ENCODE results near the gene GAP43. TPM values are rescaled to one million over a fixed set of nuclear protein-coding genes. Genes with fewer than 3 reads are reported as not detected.

The GAP43 gene
- total RNA-seq, 1 donor from 2014 or later: 46.5 TPM

DNA sequence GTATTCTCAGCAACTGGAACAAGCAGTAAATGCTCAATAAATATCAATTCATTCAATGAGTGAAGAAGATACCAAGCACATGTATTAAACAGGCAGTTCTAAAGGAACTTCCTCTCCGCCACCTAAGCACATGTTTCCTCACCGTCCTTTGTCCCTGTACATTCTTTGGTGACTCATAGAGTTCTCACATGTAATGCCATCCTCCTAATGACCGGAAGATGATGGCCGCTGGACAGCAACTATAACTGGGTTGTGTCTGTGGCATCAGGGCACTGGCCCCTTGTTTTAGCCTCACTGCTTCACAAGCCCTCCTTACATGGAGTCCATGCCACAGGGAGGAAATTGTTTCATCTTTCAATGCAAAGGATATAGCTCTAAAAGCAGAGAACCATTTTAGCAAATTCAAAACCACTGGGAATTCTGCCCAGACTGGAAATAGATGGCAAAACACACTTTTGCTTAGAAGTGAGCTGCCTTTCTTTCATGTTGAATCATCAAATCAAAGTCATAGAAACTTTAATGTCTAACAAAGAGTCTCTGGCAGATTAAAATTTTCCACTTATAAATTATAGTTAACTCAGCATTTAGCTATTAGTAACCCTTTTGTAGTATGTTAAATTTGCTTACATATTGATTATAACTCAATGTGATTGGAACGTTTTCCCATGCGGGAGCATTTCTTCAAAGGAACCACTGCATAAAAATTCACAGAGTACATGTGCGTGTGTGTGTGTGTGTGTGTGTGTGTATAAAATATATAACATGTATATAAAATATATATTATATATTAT is 74.1 kb downstream of the GAP43 start:
- H3K36me3 Mint-ChIP-seq: no peaks in the 10 kb centered on the region
- H3K4me3 Mint-ChIP-seq: no peak overlapping the region
- no peaks in the 10 kb centered on the region for H3K27me3 Mint-ChIP-seq
- no peaks in the 10 kb centered on the region for H3K9me3 Mint-ChIP-seq
- no peak overlapping the region for H3K27ac Mint-ChIP-seq
- DNase-seq (ENCODE audit: extremely low spot score, unreplicated experiment): no peak
- H3K4me1 Mint-ChIP-seq (ENCODE audit: unreplicated experiment): peaks cover 14% of the 10 kb centered on the region
- TF ChIP-seq CTCF (conservative IDR thresholded peaks at IDR 0.05): no peak

DNA sequence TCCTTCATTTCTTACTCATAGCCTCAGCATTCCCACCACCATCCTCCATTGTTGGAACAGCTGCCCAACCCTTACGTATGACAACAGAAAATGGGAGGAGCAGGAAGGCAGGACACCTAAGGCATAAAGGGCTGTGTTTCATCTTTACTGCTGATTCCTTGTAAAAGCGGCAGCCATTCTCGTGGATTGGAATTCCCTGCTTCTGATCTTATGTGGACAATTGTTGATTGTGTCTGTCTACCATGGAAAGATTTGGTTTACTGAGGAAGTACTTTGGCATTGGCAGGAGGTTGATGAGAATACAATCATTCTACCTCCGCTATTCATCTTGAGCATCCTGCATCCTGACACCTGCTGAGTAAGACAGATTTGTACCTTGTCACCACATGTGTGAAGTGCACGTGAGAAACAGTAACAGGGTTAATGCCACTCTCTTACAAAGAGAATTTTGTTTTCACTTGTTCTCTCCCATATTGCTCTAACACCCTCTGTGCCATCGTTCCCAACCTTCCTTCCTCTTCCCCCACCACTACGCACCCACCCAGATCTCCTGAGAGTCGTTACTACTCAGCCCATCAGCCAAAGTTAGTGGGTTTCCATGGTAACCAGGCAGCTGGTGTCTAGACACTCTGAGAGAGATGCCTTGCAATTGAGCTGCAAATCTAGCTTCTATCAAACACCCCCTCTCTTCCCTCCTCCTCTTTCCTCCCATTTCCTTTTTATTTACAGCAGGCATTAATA is 75.7 kb downstream of the GAP43 start:
- H3K27me3 Mint-ChIP-seq: no peaks in the 10 kb centered on the region
- no peak for DNase-seq (ENCODE audit: extremely low spot score, unreplicated experiment)
- peaks cover 5% of the 10 kb centered on the region for H3K4me1 Mint-ChIP-seq (ENCODE audit: unreplicated experiment)
- H3K4me3 Mint-ChIP-seq: no peak overlapping the region
- no peak for TF ChIP-seq CTCF (conservative IDR thresholded peaks at IDR 0.05)
- no peak overlapping the region for H3K27ac Mint-ChIP-seq
- no peaks in the 10 kb centered on the region for H3K9me3 Mint-ChIP-seq
- no peaks in the 10 kb centered on the region for H3K36me3 Mint-ChIP-seq

DNA sequence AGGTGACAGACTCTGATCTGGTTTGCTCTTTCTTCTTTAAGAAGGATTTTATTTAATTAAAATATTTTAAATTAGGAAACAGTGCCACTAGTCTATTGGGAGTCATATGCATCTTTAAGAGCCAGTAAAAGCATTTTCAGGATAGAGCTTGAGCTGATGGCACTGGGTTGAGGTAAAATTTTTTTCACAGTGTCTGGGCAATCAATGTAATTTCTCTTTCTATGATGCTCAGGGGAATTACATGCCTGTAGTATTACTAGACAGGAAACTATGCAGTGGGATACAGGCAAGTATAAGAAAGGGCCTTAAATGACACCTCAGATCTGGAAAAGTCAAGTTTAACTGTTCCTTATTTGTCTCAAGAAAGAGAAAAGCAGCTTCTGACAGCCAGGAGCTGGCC is 76.4 kb downstream of the GAP43 start:
- Mint-ChIP-seq H3K9me3 (no peaks in the 10 kb centered on the region), H3K27ac (no peak overlapping the region), H3K4me3 (no peak overlapping the region), H3K4me1 (ENCODE audit: unreplicated experiment) (peaks cover 5% of the 10 kb centered on the region), H3K36me3 (no peaks in the 10 kb centered on the region), H3K27me3 (no peaks in the 10 kb centered on the region)
- no peak for TF ChIP-seq CTCF (conservative IDR thresholded peaks at IDR 0.05)
- DNase-seq (ENCODE audit: extremely low spot score, unreplicated experiment): no peak

GRCh38 chr3:115702598-115702997 is 79.3 kb downstream of the GAP43 start:
- Mint-ChIP-seq H3K9me3 (no peaks in the 10 kb centered on the region), H3K27me3 (peaks cover 3% of the 10 kb centered on the region), H3K4me3 (no peak overlapping the region), H3K36me3 (no peaks in the 10 kb centered on the region), H3K4me1 (ENCODE audit: unreplicated experiment) (peaks cover 5% of the 10 kb centered on the region), H3K27ac (no peak overlapping the region)
- no peak for TF ChIP-seq CTCF (conservative IDR thresholded peaks at IDR 0.05)
- no peak for DNase-seq (ENCODE audit: extremely low spot score, unreplicated experiment)

DNA sequence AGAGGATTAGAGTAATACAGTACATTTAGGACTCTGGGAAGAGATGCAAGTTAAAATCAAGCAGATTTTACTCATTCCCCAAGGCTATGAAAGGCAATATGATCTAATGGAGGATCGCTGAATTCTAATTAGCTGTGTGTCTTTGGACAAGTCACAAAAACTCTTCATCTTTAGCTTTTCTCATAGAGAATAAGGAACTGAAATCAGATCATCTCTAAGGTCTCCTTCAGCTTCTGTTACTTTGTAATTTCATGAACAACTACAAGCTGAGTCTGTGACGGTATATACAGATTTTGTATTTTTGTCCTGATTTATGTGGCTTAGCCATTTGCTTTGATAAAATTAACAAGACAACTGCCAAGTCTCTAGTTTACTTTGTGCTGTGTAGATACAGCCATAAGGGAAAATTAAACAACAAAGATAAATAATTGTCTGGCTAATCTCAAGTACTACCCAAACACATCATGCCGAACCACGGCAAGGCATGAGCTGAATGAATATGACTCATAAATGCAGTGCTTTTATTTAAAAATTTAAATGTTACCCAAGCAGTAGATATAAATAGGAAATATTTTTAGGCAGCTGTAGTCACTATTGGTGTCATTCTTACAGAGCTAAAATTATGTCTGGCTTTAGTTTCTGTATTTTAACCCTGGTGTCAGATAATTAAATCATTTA is 81.5 kb downstream of the GAP43 start:
- no peak overlapping the region for H3K4me3 Mint-ChIP-seq
- no peak for DNase-seq (ENCODE audit: extremely low spot score, unreplicated experiment)
- H3K4me1 Mint-ChIP-seq (ENCODE audit: unreplicated experiment): peaks cover 8% of the 10 kb centered on the region
- no peak overlapping the region for H3K27ac Mint-ChIP-seq
- TF ChIP-seq CTCF (conservative IDR thresholded peaks at IDR 0.05): no peak
- no peaks in the 10 kb centered on the region for H3K36me3 Mint-ChIP-seq
- H3K9me3 Mint-ChIP-seq: no peaks in the 10 kb centered on the region
- peaks cover 3% of the 10 kb centered on the region for H3K27me3 Mint-ChIP-seq
